Measurements from ENCODE around the gene C19orf85. TPM values are rescaled to one million over a fixed set of nuclear protein-coding genes. Genes with fewer than 3 reads are reported as not detected.

The C19orf85 gene
- total and polyA plus RNA-seq, 10 of the 15 experiments (the other 5 are each of a cell fraction or from before 2014, with no cell fraction given): not detected

GRCh38 chr19:55461259-55461973 lies 3.1 kb downstream of the C19orf85 start, which contains the start of gene ISOC2 (continued):
- TF ChIP-seq E2F4 (IDR thresholded peaks at IDR 0.05; ENCODE audit: low read depth, low read length): no peak
- TF ChIP-seq ASH2L (IDR thresholded peaks at IDR 0.05; ENCODE audit: borderline replicate concordance, low read depth): no peak
- peak; percentile 22 to 58; a peak in 2 of 4 replicates for TF ChIP-seq BHLHE40 (IDR thresholded peaks at IDR 0.05; ENCODE audit: borderline replicate concordance in 1 of 2, low read depth in 2 of 2, low read length in 1 of 2)
- no peak for TF ChIP-seq E2F8 (IDR thresholded peaks at IDR 0.05; ENCODE audit: low read depth, partially characterized antibody)
- TF ChIP-seq YBX1 (IDR thresholded peaks at IDR 0.05): no peak
- TF ChIP-seq CBFB (IDR thresholded peaks at IDR 0.05; ENCODE audit: low read depth): peak; percentile 40; the same call in 1 of the 2 replicates
- TF ChIP-seq ZNF622 (IDR thresholded peaks at IDR 0.05): no peak
- no peak for TF ChIP-seq CBX5 (IDR thresholded peaks at IDR 0.05; ENCODE audit: low read depth)
- TF ChIP-seq RFX5 (IDR thresholded peaks at IDR 0.05; ENCODE audit: low read depth, low read length): peak; percentile 75; the same call in 1 of the 2 replicates
- TF ChIP-seq CHD1 (IDR thresholded peaks at IDR 0.05; ENCODE audit: low read depth, low read length): 0 out of 2 replicates have a peak, but pooled peaks have one; percentile 36
- TF ChIP-seq MLLT1 (IDR thresholded peaks at IDR 0.05): peak; percentile 75
- no peak; the same call in 1 of the 2 replicates for TF ChIP-seq HCFC1 (IDR thresholded peaks at IDR 0.05; ENCODE audit: low read length)
- peak; percentile 95 for TF ChIP-seq LARP7 (IDR thresholded peaks at IDR 0.05)
- TF ChIP-seq ZSCAN29 (IDR thresholded peaks at IDR 0.05): no peak
- no peak for TF ChIP-seq HSF1 (IDR thresholded peaks at IDR 0.05; ENCODE audit: low read depth, low read length)
- no peak for TF ChIP-seq EED (IDR thresholded peaks at IDR 0.05; ENCODE audit: low read depth)
- no peak for TF ChIP-seq EP300 (IDR thresholded peaks at IDR 0.05; ENCODE audit: borderline replicate concordance in 1 of 2, control insufficient read depth in 1 of 2, low read depth in 2 of 2, low read length in 2 of 2)
- TF ChIP-seq PAX5 (IDR thresholded peaks at IDR 0.05; ENCODE audit: borderline replicate concordance, low read depth, low read length): no peak
- peak; percentile 80 for TF ChIP-seq MYC (IDR thresholded peaks at IDR 0.05; ENCODE audit: insufficient read depth, insufficient read length, insufficient replicate concordance, low read length, severe bottlenecking)
- no peak for TF ChIP-seq SIX5 (IDR thresholded peaks at IDR 0.05; ENCODE audit: low read depth, low read length, severe bottlenecking)
- TF ChIP-seq NR2C2 (IDR thresholded peaks at IDR 0.05; ENCODE audit: borderline replicate concordance, control insufficient read depth, insufficient read length, low read depth): no peak
- TF ChIP-seq CEBPB (IDR thresholded peaks at IDR 0.05; ENCODE audit: borderline replicate concordance in 1 of 2, low read depth in 2 of 2, low read length in 2 of 2): no peak

Measured in GM12878 (cell line).